GM12878 (cell line): ENCODE measurements around the gene SOX6. TPM values are rescaled to one million over a fixed set of nuclear protein-coding genes. Genes with fewer than 3 reads are reported as not detected.

Source experiments
- ATAC-seq: fragments of 200-7000 bp; cut with Tn5 transposase; 3 replicates; pipeline ENCODE4 v1.9.1; 2020; ENCODE audit warnings: mild to moderate bottlenecking, moderate library complexity
- BruUV-seq: library from RNA; stranded (reverse); fragments of 400-500 nt; replicated peaks from 2 replicates; lab custom pipeline; 2021; lab: Mats Ljungman, UMichigan
- CTCF ChIA-PET: fragments of 300-600 bp; sonication (Branson Sonifier 250); formaldehyde crosslinking; extraction: SDS; loops from one replicate; lab custom pipeline; 2021; ENCODE audit warnings: inconsistent platforms; lab: Yijun Ruan, JAX
- POLR2A ChIA-PET: fragments of 350-600 bp; formaldehyde crosslinking; extraction: SDS; loops from one replicate; lab custom pipeline; 2021; ENCODE audit warnings: inconsistent platforms; lab: Charles Lee
- RAD21 ChIA-PET: fragments of 300-600 bp; sonication (Branson Sonifier 250); formaldehyde crosslinking; loops from one replicate; lab custom pipeline; 2023; ENCODE audit warnings: antibody characterized with exemption; ENCODE audit not compliant: unreplicated experiment; lab: Charles Lee
- SMC1A ChIA-PET: fragments of 300-600 bp; sonication (Branson Sonifier 250); formaldehyde crosslinking; loops from one replicate; lab custom pipeline; 2023; ENCODE audit not compliant: unreplicated experiment, uncharacterized antibody; lab: Charles Lee
- DNase-seq: peaks from one replicate; pipeline ENCODE4 v3.0.0-alpha.2; 2011; ENCODE audit warnings: low read depth, low spot score
- FAIRE-seq: peaks from 3 replicates; lab custom pipeline; 2011; peaks lifted over from hg19 to GRCh38; lab: Jason Lieb, UNC
- H2AFZ ChIP-seq: 2 replicates; pipeline ENCODE4 v1.6.0; 2011; ENCODE audit warnings: low read depth, low read length, control low read depth; ENCODE audit not compliant: control insufficient read depth
- H3K27ac ChIP-seq: 2 replicates; pipeline ENCODE4 v1.5.1; 2011; ENCODE audit warnings: control low read depth; ENCODE audit not compliant: control insufficient read depth, insufficient read depth
- H3K27me3 ChIP-seq, 2 experiments: replicated peaks in 1 of 2; 2 replicates each; pipeline versions ENCODE4 v1.6.0 to v1.6.1; 2011; ENCODE audit warnings: low read length in 1 of 2; ENCODE audit not compliant: control insufficient read depth in 2 of 2, insufficient read depth in 2 of 2
- H3K36me3 ChIP-seq, 2 experiments: 2 replicates each; pipeline ENCODE4 v1.5.1; 2011; ENCODE audit warnings: low read length in 1 of 2; ENCODE audit not compliant: control insufficient read depth in 2 of 2, insufficient read depth in 2 of 2
- H3K4me1 ChIP-seq: 2 replicates; pipeline ENCODE4 v1.6.1; 2011; ENCODE audit warnings: mild to moderate bottlenecking, low read length, moderate library complexity, mixed read lengths; ENCODE audit not compliant: control insufficient read depth, insufficient read depth
- H3K4me2 ChIP-seq: 2 replicates; pipeline ENCODE4 v1.6.0; 2011; ENCODE audit warnings: control low read depth; ENCODE audit not compliant: control insufficient read depth, insufficient read depth
- H3K4me3 ChIP-seq: fragments of 200-600 bp; sonication (generic); 2 replicates; pipeline ENCODE4 v1.5.1; 2016
- H3K79me2 ChIP-seq: 2 replicates; pipeline ENCODE4 v1.6.0; 2011; ENCODE audit warnings: low read length; ENCODE audit not compliant: control insufficient read depth, insufficient read depth
- H3K9ac ChIP-seq: 2 replicates; pipeline ENCODE4 v1.8.0; 2011; ENCODE audit warnings: low read length, control low read depth, mixed read lengths; ENCODE audit not compliant: control insufficient read depth, insufficient read depth
- H3K9me3 ChIP-seq: replicated peaks from 3 replicates; pipeline ENCODE4 v1.5.1; 2011; ENCODE audit warnings: mild to moderate bottlenecking, low read length; ENCODE audit not compliant: control insufficient read depth, insufficient read depth
- H4K20me1 ChIP-seq: 2 replicates; pipeline ENCODE4 v1.6.0; 2011; ENCODE audit not compliant: control insufficient read depth, insufficient read depth
- E2F4 ChIP-seq: IDR thresholded peaks from 2 replicates; pipeline ENCODE4 v1.6.1; 2012; ENCODE audit warnings: low read depth, low read length, improper control_type of control experiment
- E2F8 ChIP-seq: fragments of 450-650 bp; IDR thresholded peaks from 2 replicates; pipeline ENCODE4 v1.6.1; 2018; ENCODE audit warnings: mild to moderate bottlenecking, low read depth, moderate library complexity; ENCODE audit not compliant: partially characterized antibody
- EED ChIP-seq: sonication (generic); IDR thresholded peaks from 2 replicates; pipeline ENCODE4 v1.6.1; 2016; ENCODE audit warnings: antibody characterized with exemption, low read depth
- HDAC6 ChIP-seq: fragments of 200-600 bp; sonication (generic); IDR thresholded peaks from one replicate; pipeline ENCODE4 v1.8.0; 2017; ENCODE audit warnings: antibody characterized with exemption; ENCODE audit not compliant: unreplicated experiment
- IKZF1 ChIP-seq: fragments of 450-650 bp; conservative IDR thresholded peaks from 2 replicates; pipeline ENCODE4 v1.6.1; 2017; ENCODE audit warnings: antibody characterized with exemption, mild to moderate bottlenecking
- KLF5 ChIP-seq: fragments of 450-650 bp; IDR thresholded peaks from 2 replicates; pipeline ENCODE4 v1.6.1; 2014; ENCODE audit warnings: mild to moderate bottlenecking; ENCODE audit not compliant: partially characterized antibody
- PRDM15 ChIP-seq: fragments of 450-650 bp; formaldehyde crosslinking; IDR thresholded peaks from 2 replicates; pipeline ENCODE4 v1.4.0; 2020; ENCODE audit warnings: mild to moderate bottlenecking, moderate library complexity
- RAD51 ChIP-seq: fragments of 450-650 bp; IDR thresholded peaks from 2 replicates; pipeline ENCODE4 v1.6.1; 2016; ENCODE audit warnings: moderate library complexity, mild to moderate bottlenecking, inconsistent platforms
- RELA ChIP-seq: fragments of 450-650 bp; IDR thresholded peaks from 2 replicates; pipeline ENCODE4 v1.8.0; 2014; ENCODE audit warnings: borderline replicate concordance; ENCODE audit not compliant: partially characterized antibody
- SIX5 ChIP-seq: IDR thresholded peaks from 2 replicates; pipeline ENCODE4 v1.6.1; 2011; ENCODE audit warnings: mild to moderate bottlenecking, low read depth, low read length, moderate library complexity; ENCODE audit not compliant: severe bottlenecking
- SKIL ChIP-seq: fragments of 450-650 bp; IDR thresholded peaks from 2 replicates; pipeline ENCODE4 v1.6.1; 2017; ENCODE audit warnings: mild to moderate bottlenecking, low read depth, inconsistent platforms; ENCODE audit not compliant: poor library complexity, severe bottlenecking
- SMC3 ChIP-seq: IDR thresholded peaks from 2 replicates; pipeline ENCODE4 v1.6.1; 2011; ENCODE audit warnings: low read length, improper control_type of control experiment, borderline replicate concordance
- SREBF1 ChIP-seq: IDR thresholded peaks from 2 replicates; pipeline ENCODE4 v1.6.1; 2012; ENCODE audit warnings: mild to moderate bottlenecking, low read length
- TBL1XR1 ChIP-seq: IDR thresholded peaks from 2 replicates; pipeline ENCODE4 v1.6.1; 2012; ENCODE audit warnings: low read depth, low read length, improper control_type of control experiment
- ZNF217 ChIP-seq: fragments of 450-650 bp; IDR thresholded peaks from 2 replicates; pipeline ENCODE4 v1.6.1; 2017; ENCODE audit warnings: antibody characterized with exemption, mild to moderate bottlenecking
- ZNF384 ChIP-seq: IDR thresholded peaks from 2 replicates; pipeline ENCODE4 v1.6.1; 2012; ENCODE audit warnings: low read depth, mild to moderate bottlenecking, low read length, improper control_type of control experiment, borderline replicate concordance
- ZSCAN29 ChIP-seq: fragments of 450-650 bp; IDR thresholded peaks from 2 replicates; pipeline ENCODE4 v1.6.1; 2017; ENCODE audit warnings: mild to moderate bottlenecking, moderate library complexity
- in situ Hi-C: fragments of 300-500 bp; cut with MboI; formaldehyde crosslinking; loops from 9 replicates; pipeline ENCODE4 v1.14.3; 2018; ENCODE audit warnings: mixed read lengths
- intact Hi-C: fragments of 100-400 bp; cut with micrococcal nuclease; formaldehyde crosslinking; loops from one replicate; pipeline ENCODE4 v1.14.2; 2022; ENCODE audit not compliant: unreplicated experiment
- polyA plus RNA-seq, 11 experiments: library from polyadenylated mRNA; depleted of rRNA in 4 of 11; unstranded in 6 of 11; stranded (reverse) in 5 of 11; fragments of >200 nt; fragmentation: Nextera tagmentation in 4 of 11; fragmentation: Illumina TruSeq in 1 of 11; extraction: Ambion mirVana in 4 of 11; extraction: Trizol in 1 of 11; gene quantifications; 1 replicate in 1 of 11; 2 replicates in 10 of 11; pipeline versions ENCODE4 v1.2.1 to v1.2.3, GENCODE V29; 2011 to 2016; ENCODE audit warnings: inconsistent platforms in 2 of 11, missing spikeins in 2 of 11, low read depth in 1 of 11
- total RNA-seq, 4 experiments: library from RNA; depleted of rRNA in 3 of 4; stranded (reverse); fragments of >200 nt in 3 of 4; fragmentation: Illumina TruSeq in 1 of 4; extraction: Trizol in 1 of 4; gene quantifications; 2 replicates each; pipeline versions ENCODE4 v1.2.1 to v1.2.3, GENCODE V29; 2013 to 2021

SOX6 gene
- total and polyA plus RNA-seq, 10 of the 15 experiments (the other 5 are each of a cell fraction or from before 2014, with no cell fraction given) = 0.03 to 0.71 (median 0.29) TPM; not detected in 4

GRCh38 chr11:16352707-16353106, 3.6 kb downstream of the SOX6 start:
- H3K36me3 ChIP-seq = no peaks in the 10 kb centered on the region
- H4K20me1 ChIP-seq = no peaks in the 10 kb centered on the region
- H3K9me3 ChIP-seq = no peaks in the 10 kb centered on the region
- intact Hi-C loops = no loop called here
- no peak overlapping the region for H3K9ac ChIP-seq
- H3K4me3 ChIP-seq = no peak overlapping the region
- ATAC-seq = no peak
- RAD21 ChIA-PET = no interaction called here
- H2AFZ ChIP-seq = no peak overlapping the region
- H3K27ac ChIP-seq = no peak overlapping the region
- no peak for DNase-seq
- no peak overlapping the region for H3K4me2 ChIP-seq
- no peaks in the 10 kb centered on the region for H3K79me2 ChIP-seq
- H3K27me3 ChIP-seq = peaks cover 0 to 2% of the 10 kb centered on the region in 2 experiments; a peak in 2 of 4 replicates
- BruUV-seq = no TSS peak
- H3K4me1 ChIP-seq = no peaks in the 10 kb centered on the region
- CTCF ChIA-PET = no interaction called here
- SMC1A ChIA-PET = interaction anchor here (1.7 kb wide), 1 partner anchor 27 kb away, joined by 4 read pairs; no protein-coding TSS in a partner anchor
- POLR2A ChIA-PET = no interaction called here
- FAIRE-seq = no peak
- in situ Hi-C loops = no loop called here
- TF ChIP-seq SREBF1 (no peak), ZNF217 (no peak), TBL1XR1 (no peak), SIX5 (no peak), ZNF384 (no peak), E2F4 (no peak), HDAC6 (no peak), RAD51 (no peak), SMC3 (no peak), PRDM15 (no peak), E2F8 (no peak), KLF5 (no peak), IKZF1 (no peak), SKIL (no peak), ZSCAN29 (no peak), RELA (no peak), EED (no peak)
